ENCODE results near the gene EXD3.

Gene EXD3

DNA sequence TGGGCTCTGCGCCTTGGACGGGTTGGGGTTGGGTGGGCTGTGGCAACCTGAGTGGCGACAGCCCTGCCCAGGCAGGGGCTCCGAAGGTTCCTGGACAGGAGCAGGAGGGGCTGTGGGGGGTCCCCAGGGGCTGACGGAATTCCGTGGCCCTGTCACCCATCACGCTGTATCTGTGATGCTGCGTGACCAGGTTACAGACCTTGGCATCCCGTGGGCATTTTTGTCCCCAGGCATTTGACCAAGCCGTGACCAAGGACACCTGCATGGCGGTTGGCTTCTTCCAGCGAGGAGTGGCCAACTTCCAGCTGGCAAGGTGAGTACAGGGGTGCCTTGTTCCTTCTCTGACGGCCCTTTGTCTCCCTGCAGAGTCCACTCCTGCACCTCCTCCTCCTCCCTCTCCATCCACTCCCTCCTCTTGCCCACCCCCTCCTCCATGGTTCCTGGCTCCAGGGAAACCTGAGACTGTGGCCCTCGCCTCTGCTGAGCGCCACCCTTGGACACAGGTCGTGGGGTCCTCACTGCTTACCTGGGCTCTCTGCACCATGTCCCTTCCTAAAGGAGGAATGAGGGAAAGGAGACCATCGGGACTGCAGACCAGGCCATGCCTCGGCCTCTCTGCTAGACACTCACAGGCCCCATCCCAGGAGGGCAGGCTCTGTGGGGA lies 3.2 kb upstream of the EXD3 start:
- TF ChIP-seq, protein P1, sequence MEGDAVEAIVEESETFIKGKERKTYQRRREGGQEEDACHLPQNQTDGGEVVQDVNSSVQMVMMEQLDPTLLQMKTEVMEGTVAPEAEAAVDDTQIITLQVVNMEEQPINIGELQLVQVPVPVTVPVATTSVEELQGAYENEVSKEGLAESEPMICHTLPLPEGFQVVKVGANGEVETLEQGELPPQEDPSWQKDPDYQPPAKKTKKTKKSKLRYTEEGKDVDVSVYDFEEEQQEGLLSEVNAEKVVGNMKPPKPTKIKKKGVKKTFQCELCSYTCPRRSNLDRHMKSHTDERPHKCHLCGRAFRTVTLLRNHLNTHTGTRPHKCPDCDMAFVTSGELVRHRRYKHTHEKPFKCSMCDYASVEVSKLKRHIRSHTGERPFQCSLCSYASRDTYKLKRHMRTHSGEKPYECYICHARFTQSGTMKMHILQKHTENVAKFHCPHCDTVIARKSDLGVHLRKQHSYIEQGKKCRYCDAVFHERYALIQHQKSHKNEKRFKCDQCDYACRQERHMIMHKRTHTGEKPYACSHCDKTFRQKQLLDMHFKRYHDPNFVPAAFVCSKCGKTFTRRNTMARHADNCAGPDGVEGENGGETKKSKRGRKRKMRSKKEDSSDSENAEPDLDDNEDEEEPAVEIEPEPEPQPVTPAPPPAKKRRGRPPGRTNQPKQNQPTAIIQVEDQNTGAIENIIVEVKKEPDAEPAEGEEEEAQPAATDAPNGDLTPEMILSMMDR (IDR thresholded peaks at IDR 0.05; ENCODE audit: low read depth, low read length), result no peak
- H3K4me3 ChIP-seq (ENCODE audit: low read depth, low read length), result no peak overlapping the region

DNA sequence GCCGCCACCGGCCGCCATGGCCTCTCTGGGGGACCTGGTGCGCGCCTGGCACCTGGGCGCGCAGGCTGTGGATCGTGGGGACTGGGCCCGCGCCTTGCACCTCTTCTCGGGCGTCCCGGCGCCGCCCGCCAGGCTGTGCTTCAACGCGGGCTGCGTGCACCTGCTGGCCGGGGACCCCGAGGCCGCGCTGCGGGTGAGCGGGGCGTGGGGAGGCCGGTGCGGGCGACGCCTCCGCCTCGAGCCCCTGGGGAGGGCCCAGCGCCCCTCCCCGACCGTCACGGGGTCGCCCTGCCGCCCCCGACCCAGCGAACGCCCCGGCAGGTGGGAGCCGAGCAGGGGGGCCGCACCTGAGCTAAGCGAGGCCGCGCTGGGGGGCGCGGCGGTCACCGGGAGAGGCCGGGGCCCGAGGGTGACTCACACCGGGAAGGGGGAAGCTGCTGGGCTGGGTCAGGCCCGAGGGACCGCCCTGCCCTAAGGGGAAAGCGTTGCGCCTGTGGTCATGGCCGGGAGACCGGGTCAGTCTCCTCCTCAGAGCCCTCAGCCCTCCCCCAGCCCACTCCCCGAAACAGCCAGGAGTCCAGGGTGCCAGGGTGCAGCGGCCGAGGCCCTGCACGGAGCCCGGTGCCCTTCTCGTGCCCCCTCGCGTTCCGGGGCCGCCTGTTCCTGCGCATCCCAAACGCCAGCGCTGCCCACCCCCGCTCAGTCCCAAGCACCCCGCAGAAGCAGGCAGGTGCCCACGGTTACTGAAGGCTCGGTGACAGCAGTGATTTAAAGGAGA lies 741 bp upstream of the EXD3 start:
- peak overlapping the region; percentile 71 for H3K4me3 ChIP-seq (ENCODE audit: low read depth, low read length)
- TF ChIP-seq, protein P1 (IDR thresholded peaks at IDR 0.05; ENCODE audit: low read depth, low read length), result no peak

DNA sequence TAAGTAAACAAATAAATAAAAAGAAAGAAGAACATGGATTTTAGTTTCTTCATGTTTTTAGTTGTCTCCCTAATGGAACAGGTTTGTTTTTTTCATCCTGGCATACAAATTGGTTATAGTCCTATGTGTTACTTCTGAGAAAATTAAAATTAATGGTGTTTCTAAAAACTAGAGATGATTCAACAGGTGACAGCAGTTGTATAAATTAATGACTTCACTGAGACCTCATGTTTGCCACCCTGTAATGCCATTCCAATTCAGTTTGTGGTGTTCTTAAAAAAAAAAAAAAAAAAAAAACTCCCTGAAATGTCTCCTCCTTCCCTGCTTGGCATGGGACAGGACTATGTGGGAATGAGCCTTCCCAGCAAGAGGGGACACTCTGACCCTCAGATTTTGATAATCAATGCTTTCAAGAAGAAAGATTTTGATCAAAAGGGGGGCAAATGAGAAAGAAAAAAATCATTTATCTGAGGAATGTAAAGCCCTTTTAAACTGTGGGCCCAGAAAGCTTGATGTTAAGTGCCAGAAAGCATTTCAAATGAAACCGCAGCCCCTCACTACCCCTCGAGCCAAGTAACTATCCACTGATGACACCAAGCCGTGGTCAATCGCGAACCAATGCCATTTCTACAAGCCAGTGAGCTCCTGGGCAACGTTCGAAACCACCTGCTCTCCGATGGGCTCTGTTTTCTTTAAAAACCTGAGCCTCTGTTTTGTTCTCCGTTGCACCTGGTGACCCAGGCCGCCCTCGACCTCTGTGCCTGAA lies 941 bp downstream of the EXD3 start:
- TF ChIP-seq, protein P1 (IDR thresholded peaks at IDR 0.05; ENCODE audit: low read depth, low read length), result no peak
- peak overlapping the region; percentile 71 for H3K4me3 ChIP-seq (ENCODE audit: low read depth, low read length)

DNA sequence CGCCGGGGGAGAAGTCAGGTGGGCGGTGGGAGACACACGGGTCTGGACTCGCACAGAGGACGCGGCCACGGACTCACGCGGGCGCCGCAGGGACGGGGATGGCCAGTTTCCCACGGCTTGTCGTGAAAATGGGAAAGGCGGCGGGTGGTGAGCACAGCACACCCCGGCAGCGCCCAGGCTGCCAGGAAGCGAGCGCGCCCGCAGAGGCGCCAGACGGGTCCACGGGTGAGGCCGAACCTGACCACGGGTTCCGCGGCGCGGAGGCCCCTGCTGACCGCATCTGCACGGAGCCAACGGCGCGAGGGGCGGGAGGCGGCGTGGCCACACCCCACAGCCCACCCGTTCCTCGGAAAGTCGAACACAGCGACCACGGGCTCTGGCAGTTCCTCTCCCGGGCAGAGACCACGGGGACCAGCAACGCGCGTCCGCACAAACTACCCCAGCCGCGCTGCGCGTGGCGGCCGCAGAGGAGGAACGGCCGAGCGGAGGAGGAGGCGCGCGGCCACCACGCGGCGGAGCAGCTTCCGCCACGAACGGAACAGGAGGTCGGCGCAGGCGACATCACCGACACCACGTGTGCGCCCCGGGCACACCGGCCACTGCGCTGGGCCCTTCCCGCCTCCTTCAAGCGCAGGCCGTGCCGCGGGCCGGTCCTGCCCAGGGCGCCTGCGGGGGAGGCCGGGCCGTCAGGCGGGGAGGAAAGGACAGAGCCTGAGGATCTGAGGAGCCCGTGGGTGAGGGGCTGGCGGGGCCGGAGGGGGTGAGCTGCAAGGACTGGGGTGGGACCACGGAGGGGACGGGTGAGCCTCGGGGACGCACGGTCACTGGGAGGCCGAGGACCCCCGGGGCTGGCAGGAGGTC lies 5.6 kb downstream of the EXD3 start:
- H3K4me3 ChIP-seq (ENCODE audit: low read depth, low read length), result peak overlapping the region; percentile 47

DNA sequence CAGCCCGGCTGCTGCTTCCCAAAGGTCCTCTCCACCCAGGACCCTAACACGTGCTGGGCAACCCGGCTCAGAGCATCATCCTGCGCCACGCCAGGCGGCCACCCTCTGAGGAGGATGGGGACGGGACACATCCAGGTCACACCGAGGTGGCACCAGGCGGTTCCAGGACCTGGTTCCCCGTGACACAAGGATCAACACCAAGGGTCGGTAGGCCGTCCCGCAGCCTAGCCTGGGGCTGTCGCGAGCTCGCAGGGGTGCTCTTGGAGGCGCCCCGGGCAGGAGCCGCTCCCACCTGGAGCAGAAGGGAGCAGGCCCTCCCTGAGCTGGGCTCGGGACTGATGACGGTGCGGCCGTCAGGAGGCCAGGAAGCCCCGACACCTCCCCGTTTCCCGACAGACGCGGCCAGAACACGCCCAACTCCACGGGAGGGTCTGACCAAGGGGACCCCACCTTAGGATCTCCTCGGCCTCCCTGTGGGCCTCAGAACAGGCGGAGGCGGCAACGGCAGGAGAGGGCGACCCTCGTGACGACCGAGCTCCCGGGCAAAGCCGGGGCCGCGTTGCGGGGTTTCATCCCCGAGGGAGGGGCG lies 6.3 kb downstream of the EXD3 start:
- TF ChIP-seq, protein P1 (IDR thresholded peaks at IDR 0.05; ENCODE audit: low read depth, low read length), result no peak
- H3K4me3 ChIP-seq (ENCODE audit: low read depth, low read length), result peak overlapping the region; percentile 47; the same call in 1 of the 2 replicates

More for the DNA sequence above, 5.6 kb downstream of the EXD3 start:
- TF ChIP-seq, protein P1 (IDR thresholded peaks at IDR 0.05; ENCODE audit: low read depth, low read length), result no peak

DNA sequence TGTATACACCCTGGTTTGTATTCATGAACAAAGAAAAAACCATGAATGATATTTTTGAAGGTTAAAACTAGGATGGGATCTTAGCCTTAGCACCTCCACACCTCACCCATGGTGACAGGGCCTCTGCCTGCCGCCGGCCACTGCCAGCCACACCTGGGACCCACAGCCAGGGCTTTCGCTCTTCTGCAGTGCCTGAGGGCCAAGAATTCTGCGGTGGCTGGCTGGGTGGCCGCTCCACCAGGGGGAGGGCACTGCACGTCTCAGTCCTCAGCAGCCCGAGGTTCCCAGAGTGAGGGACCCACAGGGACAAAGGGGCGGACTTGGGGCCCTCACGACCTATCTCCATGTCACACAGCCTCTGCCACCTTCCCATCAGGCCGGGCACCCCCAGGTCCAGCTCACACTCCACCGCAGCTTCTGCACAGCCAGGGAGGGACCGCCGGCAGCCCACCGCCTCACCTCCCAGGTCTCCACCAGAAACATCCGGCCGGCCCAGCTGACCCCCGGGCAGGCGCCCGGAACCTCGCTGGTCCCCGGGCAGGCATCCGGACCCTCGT lies 6.9 kb downstream of the EXD3 start:
- H3K4me3 ChIP-seq (ENCODE audit: low read depth, low read length), result no peak overlapping the region
- TF ChIP-seq, protein P1 (IDR thresholded peaks at IDR 0.05; ENCODE audit: low read depth, low read length), result no peak

Data from WI38 (cell line).